Measurements from ENCODE around the gene SPAG5. TPM values are rescaled to one million over a fixed set of nuclear protein-coding genes. Genes with fewer than 3 reads are reported as not detected.

The SPAG5 gene
- total and polyA plus RNA-seq, 10 of the 15 experiments (the other 5 are each of a cell fraction or from before 2014, with no cell fraction given) = 73.5 to 171 (median 106) TPM

DNA sequence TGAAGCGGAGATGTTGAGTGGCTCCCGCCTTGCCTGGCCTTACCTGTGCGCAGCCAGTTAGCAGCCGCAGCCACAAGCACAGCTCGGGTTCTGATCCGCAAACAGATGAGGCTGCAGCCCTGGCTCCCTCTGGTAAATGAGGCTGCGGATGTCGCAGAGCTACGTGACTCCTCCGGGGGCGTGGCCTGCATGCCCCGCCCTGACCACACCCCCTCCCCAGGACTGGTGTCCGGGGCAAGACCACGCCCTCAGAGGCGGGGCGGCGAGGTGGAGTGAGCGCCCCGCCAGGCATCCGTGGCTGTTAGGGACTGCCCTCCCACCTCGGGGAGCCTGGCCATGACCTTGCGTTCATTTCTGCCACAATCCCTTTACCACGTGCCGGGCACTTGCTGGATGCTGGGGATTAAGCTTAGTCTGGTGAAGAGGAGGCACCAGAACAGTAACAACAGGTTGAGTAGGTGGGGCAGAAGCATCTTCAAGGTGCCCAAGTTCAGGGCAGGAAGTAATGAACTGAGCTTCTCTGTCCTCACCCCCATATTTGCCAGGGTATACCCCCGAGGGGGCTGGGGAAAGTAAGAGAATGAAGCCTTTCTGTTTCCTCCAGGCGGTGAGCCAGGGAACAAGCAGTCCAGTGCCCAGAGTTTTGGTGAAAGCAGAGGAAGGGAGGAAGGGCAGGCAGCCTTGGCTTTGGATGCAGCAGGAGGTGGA is 21.9 kb downstream of the SPAG5 start, which contains the start of gene ALDOC (continued):
- TF ChIP-seq DPF2 (IDR thresholded peaks at IDR 0.05) (no peak), ZZZ3 (IDR thresholded peaks at IDR 0.05; ENCODE audit: control insufficient read depth, insufficient read length, low read depth) (no peak), MYB (IDR thresholded peaks at IDR 0.05; ENCODE audit: borderline replicate concordance, low read depth, low read length) (no peak), MTA3 (IDR thresholded peaks at IDR 0.05; ENCODE audit: borderline replicate concordance, low read length) (no peak), POLR2A (IDR thresholded peaks at IDR 0.05; ENCODE audit: low read depth, low read length) (peak; percentile 82), NR2C2 (IDR thresholded peaks at IDR 0.05; ENCODE audit: borderline replicate concordance, control insufficient read depth, insufficient read length, low read depth) (no peak), WRNIP1 (IDR thresholded peaks at IDR 0.05; ENCODE audit: borderline replicate concordance, low read depth, low read length) (no peak), POU2F2 (IDR thresholded peaks at IDR 0.05; ENCODE audit: borderline replicate concordance, low read depth, low read length) (peak; percentile 71; the same call in 1 of the 3 replicates), MEF2A (IDR thresholded peaks at IDR 0.05; ENCODE audit: insufficient read depth, low read depth, low read length) (no peak), ZNF207 (IDR thresholded peaks at IDR 0.05; ENCODE audit: borderline replicate concordance) (0 out of 2 replicates have a peak, but pooled peaks have one; percentile 35), NFIC (IDR thresholded peaks at IDR 0.05; ENCODE audit: low read depth, low read length) (no peak), POLR2AphosphoS2 (IDR thresholded peaks at IDR 0.05; ENCODE audit: low read depth, low read length) (peak; percentile 70), TCF12 (IDR thresholded peaks at IDR 0.05; ENCODE audit: low read depth, low read length) (no peak), RUNX3 (IDR thresholded peaks at IDR 0.05; ENCODE audit: low read length) (no peak; the same call in 1 of the 2 replicates), ZSCAN29 (IDR thresholded peaks at IDR 0.05) (no peak), SREBF2 (IDR thresholded peaks at IDR 0.05; ENCODE audit: low read length) (0 out of 2 replicates have a peak, but pooled peaks have one; percentile 53), MXI1 (IDR thresholded peaks at IDR 0.05; ENCODE audit: low read depth, low read length) (no peak; the same call in none of the 2 replicates), MYC (IDR thresholded peaks at IDR 0.05; ENCODE audit: insufficient read depth, insufficient read length, insufficient replicate concordance, low read length, severe bottlenecking) (no peak)
- TF ChIP-seq, protein P1, sequence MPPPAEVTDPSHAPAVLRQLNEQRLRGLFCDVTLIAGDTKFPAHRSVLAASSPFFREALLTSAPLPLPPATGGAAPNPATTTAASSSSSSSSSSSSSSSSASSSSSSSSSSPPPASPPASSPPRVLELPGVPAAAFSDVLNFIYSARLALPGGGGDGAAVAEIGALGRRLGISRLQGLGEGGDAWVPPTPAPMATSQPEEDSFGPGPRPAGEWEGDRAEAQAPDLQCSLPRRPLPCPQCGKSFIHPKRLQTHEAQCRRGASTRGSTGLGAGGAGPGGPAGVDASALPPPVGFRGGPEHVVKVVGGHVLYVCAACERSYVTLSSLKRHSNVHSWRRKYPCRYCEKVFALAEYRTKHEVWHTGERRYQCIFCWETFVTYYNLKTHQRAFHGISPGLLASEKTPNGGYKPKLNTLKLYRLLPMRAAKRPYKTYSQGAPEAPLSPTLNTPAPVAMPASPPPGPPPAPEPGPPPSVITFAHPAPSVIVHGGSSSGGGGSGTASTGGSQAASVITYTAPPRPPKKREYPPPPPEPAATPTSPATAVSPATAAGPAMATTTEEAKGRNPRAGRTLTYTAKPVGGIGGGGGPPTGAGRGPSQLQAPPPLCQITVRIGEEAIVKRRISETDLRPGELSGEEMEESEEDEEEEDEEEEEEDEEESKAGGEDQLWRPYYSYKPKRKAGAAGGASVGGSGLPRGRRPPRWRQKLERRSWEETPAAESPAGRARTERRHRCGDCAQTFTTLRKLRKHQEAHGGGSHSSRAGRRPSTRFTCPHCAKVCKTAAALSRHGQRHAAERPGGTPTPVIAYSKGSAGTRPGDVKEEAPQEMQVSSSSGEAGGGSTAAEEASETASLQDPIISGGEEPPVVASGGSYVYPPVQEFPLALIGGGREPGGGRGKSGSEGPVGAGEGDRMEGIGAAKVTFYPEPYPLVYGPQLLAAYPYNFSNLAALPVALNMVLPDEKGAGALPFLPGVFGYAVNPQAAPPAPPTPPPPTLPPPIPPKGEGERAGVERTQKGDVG (CRISPR knock-in tag; IDR thresholded peaks at IDR 0.05) = no peak
- TF ChIP-seq, protein P2, sequence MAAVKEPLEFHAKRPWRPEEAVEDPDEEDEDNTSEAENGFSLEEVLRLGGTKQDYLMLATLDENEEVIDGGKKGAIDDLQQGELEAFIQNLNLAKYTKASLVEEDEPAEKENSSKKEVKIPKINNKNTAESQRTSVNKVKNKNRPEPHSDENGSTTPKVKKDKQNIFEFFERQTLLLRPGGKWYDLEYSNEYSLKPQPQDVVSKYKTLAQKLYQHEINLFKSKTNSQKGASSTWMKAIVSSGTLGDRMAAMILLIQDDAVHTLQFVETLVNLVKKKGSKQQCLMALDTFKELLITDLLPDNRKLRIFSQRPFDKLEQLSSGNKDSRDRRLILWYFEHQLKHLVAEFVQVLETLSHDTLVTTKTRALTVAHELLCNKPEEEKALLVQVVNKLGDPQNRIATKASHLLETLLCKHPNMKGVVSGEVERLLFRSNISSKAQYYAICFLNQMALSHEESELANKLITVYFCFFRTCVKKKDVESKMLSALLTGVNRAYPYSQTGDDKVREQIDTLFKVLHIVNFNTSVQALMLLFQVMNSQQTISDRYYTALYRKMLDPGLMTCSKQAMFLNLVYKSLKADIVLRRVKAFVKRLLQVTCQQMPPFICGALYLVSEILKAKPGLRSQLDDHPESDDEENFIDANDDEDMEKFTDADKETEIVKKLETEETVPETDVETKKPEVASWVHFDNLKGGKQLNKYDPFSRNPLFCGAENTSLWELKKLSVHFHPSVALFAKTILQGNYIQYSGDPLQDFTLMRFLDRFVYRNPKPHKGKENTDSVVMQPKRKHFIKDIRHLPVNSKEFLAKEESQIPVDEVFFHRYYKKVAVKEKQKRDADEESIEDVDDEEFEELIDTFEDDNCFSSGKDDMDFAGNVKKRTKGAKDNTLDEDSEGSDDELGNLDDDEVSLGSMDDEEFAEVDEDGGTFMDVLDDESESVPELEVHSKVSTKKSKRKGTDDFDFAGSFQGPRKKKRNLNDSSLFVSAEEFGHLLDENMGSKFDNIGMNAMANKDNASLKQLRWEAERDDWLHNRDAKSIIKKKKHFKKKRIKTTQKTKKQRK (IDR thresholded peaks at IDR 0.05; ENCODE audit: low read depth, low read length) = no peak
- TF ChIP-seq, protein P3, sequence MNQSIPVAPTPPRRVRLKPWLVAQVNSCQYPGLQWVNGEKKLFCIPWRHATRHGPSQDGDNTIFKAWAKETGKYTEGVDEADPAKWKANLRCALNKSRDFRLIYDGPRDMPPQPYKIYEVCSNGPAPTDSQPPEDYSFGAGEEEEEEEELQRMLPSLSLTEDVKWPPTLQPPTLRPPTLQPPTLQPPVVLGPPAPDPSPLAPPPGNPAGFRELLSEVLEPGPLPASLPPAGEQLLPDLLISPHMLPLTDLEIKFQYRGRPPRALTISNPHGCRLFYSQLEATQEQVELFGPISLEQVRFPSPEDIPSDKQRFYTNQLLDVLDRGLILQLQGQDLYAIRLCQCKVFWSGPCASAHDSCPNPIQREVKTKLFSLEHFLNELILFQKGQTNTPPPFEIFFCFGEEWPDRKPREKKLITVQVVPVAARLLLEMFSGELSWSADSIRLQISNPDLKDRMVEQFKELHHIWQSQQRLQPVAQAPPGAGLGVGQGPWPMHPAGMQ (IDR thresholded peaks at IDR 0.05; ENCODE audit: borderline replicate concordance) = no peak

Measured in GM12878 (cell line).